GM18519 (cell line): ENCODE data around the gene C16orf54.
"Not testable (repeated sequence)": the region's sequence is repeated elsewhere in the genome, so short reads cannot be mapped to it uniquely, and the experiment has no call there.

Experiments used
- ATAC-seq: cut with Tn5 transposase; IDR thresholded peaks from one replicate; pipeline ENCODE4 v1.9.1; 2021; ENCODE audit warnings: mild to moderate bottlenecking, moderate library complexity; ENCODE audit not compliant: unreplicated experiment, low FRiP score

Gene C16orf54

DNA sequence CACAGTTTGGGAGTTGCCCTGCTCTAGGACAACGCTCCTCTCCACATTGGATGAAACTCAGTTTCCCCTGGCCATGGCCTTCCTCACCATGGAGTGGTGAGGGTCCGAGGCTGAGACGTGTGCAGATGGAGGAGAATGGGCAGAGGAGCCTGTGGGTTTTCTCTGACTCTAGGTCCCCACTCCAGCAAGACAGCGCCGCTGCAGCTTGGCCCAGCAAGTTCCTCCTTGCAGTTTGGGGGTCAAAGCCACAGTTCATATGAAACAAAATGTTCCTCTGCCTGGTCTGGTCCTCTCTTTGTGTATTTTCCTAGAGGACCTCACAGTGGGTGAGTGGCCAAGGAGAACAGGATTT lies 2.3 kb downstream of the C16orf54 start:
- ATAC-seq: no peak

DNA sequence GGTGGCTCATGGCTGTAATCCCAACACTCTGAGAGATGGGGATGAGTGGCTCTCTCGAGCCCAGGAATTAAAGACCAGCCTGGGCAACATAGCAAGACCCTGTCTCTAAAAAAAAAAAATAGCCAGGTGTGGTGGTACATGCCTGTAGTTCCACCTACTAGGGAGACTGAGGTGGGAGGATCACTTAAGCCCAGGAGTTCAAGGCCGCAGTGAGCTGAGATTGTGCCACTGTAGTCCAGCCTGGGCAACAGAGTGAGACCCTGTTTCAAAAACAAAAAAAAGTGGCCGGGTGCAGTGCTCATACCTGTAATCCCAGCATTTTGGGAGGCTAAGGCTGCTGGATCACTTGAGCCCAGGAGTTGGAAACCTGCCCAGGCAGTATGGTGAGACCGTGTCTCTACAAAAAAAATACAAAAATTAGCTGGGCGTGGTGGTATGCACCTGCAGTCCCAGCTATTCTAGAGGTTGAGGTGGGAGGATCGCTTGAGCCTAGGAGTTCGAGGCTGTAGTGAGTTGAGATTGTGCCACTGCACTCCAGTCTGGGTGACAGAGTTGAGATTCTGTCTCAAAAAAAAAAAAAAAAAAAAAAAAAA lies 3.0 kb downstream of the C16orf54 start:
- ATAC-seq: no peak

- ATAC-seq: not testable (repeated sequence)
Measured at GRCh38 chr16:29740630-29741015, 5.2 kb downstream of the C16orf54 start.

DNA sequence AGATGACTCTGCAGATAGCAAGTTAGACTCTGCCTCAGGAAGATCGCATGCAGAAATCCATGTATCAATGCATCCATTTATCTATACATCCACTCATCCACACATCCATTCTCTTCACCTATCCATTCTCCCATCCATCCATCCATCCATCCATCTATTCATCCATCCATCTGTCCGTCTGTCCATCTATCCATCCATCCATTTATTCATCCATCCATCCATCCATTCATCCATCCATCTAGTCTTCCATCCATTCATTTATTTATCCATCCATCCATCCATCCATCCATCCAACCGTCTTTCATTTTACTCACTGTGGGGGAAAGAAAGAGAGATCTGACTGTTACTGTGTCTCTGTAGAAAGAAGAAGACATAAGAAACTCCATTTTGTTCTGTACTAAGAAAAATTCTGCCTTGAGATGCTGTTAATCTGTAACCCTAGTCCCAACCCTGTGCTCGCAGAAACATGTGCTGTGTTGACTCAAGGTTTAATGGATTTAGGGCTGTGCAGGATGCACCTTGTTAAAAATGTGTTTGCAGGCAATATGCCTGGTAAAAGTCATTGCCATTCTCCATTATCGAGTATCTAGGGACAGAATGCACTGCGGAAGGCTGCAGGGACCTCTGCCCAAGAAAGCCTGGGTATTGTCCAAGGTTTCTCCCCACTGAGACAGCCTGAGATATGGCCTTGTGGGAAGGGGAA lies 5.7 kb downstream of the C16orf54 start:
- not testable (repeated sequence) for ATAC-seq

GRCh38 chr16:29738514-29738913 lies 7.3 kb downstream of the C16orf54 start:
- no peak for ATAC-seq

DNA sequence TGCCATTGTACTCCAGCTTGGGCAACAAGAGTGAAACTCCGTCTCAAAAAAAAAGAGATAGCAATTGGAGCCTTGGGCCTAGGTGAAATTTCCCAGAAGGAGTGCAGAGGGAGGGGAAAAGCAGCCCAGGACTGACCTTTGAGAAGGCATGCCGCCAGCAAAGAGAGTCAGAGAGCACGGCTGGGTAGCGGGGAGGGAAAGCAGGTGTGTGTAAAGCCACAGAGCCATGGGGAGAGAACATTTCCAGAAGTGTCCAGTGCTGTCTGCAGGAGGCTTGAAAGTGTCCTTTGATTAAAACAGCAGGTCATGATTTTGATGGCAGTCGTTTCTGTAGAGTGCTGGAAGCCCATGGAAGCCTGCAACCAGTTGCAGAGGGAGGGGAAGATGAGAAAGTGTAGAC lies 8.1 kb downstream of the C16orf54 start:
- no peak for ATAC-seq

- ATAC-seq: no peak
Measured at GRCh38 chr16:29736764-29737163, 9.0 kb downstream of the C16orf54 start.

- ATAC-seq: no peak
Measured at GRCh38 chr16:29736112-29736511, 9.7 kb downstream of the C16orf54 start.

DNA sequence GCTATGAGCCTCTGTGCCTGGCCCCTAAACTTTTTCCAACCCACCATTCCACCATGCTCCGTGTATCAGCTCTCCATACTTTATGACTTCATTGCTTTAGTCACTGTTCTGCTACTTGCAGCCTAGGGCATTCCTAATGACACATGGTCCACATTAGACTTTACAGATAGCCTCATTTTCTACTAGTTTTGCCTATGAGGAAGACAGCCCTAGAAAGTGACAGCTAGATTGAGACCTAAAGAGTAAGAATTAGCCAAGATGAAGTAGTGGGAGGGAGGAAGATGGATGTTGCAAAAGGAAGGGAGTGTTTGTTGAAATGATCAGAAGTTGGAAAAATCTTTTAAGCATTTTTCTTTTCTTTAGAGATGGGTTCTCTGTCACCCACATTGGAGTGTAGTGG lies 11.0 kb downstream of the C16orf54 start:
- ATAC-seq: no peak

GRCh38 chr16:29731768-29732601 lies 13.8 kb downstream of the C16orf54 start:
- ATAC-seq: not testable (repeated sequence)

- ATAC-seq: no peak
Measured at GRCh38 chr16:29730649-29731048, 15.1 kb downstream of the C16orf54 start.

DNA sequence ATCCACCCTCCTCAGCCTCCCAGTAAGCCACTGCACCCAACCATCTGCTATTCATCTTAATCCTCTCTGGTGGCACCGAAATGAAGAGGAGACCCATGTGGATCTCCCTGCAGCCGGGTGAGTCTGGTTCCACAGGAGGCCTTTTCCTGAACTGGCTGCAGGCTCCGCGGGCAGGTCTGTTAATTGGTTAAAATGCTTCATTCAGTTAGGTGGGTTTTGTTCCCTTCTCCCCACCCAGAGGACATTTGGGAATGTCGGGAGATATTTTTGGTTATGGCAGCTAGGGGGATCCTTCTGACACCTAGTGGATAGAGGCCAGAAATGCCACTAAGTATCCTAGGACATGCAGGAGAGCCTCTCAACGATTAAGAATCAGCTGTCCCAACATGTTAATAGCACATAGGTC lies 16.7 kb downstream of the C16orf54 start:
- no peak for ATAC-seq

DNA sequence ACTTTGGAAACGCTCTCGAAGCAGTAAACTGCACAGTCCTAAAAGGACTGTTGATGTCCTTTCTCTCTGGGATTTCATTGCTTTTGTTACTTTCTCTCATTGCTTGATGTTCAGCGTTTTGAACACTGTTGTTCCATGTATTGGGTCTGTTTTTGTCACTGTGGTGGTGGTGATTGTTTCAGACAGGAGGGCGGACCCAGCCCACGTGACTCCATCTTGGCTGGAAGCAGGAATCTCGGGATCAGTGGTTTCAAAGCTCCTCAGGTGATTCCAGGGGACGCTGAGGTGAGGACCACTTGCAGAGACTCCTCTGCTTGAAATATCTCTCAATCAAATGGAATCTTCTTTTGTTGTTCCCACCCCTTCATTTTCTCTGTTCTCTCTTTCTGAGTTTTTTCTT lies 18.3 kb downstream of the C16orf54 start:
- ATAC-seq: no peak

GRCh38 chr16:29726845-29727377 lies 18.9 kb downstream of the C16orf54 start:
- ATAC-seq: no peak

DNA sequence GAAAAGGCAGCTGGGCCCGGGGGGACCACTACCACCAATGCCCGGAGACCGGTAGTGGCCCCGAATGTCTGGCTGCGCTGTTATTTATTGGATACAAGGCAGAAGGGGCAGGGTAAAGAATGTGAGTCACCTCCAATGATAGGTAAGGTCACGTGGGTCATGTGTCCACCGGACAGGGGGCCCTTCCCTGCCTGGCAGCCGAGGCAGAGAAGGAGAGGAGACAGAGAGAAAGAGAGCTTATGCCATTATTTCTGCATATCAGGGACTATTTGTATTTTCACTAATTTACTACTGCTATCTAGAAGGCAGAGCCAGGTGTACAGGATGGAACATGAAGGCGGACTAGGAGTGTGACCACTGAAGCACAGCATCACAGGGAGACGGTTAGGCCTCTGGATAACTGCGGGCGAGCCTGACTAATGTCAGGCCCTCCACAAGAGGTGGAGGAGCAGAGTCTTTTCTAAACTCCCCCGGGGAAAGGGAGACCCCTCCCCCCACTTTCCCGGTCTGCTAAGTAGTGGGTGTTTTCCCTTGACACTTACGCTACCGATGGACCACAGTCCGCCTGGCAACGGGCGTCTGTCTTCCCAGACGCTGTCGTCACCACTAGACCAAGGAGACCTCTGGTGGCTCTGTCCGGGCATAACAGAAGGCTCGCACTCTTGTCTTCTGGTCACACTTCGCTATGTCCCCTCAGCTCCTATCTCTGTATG lies 24.5 kb downstream of the C16orf54 start:
- not testable (repeated sequence) for ATAC-seq

DNA sequence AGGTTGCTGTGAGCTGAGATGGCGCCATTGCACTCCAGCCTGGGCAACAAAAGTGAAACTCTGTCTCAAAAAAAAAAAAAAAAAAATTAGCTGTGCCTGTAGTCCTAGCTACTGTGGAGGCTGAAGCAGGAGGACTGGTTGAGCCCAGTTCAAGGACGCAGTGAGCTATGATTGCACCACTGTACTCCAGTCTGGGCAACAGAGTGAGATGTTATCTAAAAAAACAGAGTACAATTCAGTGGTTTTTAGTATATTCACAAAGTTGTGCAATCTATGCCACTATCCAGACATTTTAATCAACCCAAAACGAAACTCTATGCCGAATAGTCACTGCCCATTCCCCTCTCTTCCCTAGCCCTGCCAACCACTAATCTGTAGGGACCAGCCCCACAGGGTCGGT lies 25.1 kb downstream of the C16orf54 start:
- ATAC-seq: no peak

- ATAC-seq: no peak
Measured at GRCh38 chr16:29719063-29719462, 26.7 kb downstream of the C16orf54 start.

- no peak for ATAC-seq
Measured at GRCh38 chr16:29717113-29717512, 28.7 kb downstream of the C16orf54 start.

DNA sequence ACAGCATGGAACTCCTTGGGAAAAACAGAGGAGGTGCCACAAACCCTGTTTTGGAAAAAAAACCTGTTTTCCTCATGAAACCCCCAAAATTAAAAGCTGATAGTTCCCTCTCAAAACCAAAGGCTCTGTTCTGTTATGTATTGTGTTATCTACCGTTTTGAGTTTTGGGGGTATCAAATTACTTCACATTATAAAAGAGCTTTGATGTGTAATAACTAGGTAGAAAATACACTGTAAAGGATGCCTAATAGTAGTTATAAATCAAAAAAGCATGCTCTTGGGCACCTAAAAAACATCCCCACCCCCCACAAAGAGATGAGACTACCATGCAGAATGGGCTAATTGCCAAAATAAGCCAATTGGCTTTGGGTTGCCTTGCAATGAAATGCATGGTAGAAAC lies 30.8 kb downstream of the C16orf54 start:
- no peak for ATAC-seq

DNA sequence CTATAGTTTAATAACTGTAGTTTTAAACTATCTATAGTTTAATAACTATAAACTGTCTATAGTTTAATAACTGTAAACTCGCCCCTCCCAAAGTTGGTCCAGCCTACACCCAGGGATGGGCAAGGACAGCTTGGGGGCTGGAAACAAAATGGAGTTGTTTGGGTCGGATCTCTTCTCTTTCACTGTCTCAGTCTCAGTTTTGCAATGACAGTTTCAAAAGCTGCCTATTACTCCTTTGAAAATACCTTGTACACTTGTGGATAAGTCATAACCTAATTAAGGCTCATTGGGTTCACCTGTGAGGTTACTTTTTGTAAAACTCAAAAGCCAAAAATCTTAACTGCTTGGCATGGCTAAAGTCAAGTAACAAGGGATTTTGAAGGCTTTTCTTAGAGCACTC lies 31.4 kb downstream of the C16orf54 start:
- ATAC-seq: no peak

DNA sequence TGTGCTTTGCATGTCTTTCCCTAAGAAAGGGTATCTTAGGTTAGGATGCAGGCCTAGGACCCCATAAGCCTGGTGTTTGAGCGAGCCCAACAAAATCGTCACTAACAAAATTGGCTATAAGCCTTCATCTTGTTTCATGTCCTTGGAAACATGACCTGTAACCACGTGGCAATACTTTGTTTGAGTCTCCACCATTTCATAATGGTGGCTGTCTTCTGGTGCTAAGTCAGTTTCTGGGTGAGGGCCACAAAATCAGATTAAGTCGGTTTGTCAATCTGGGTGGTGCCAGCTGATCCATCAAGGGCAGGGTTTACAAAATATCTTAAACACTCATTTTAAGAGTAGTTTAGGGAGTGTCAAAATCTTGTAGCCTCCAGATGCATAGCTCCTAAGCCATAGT lies 33.0 kb downstream of the C16orf54 start:
- ATAC-seq: no peak
